Liver (tissue), 3 donors: Measurements from ENCODE around the gene PRC1.

ENCODE experiments used
- JUND ChIP-seq, 2 donors: IDR thresholded peaks; 2 replicates each; pipeline ENCODE4 v1.6.1; 2016; ENCODE audit warnings: antibody characterized with exemption in 2 of 2
- NR2F2 ChIP-seq: IDR thresholded peaks from 2 replicates; pipeline ENCODE4 v1.6.1; 2016; ENCODE audit warnings: antibody characterized with exemption
- RAD21 ChIP-seq, 2 donors: IDR thresholded peaks; 2 replicates each; pipeline ENCODE4 v1.6.1; 2016; ENCODE audit warnings: antibody characterized with exemption in 2 of 2, mild to moderate bottlenecking in 2 of 2
- RXRA ChIP-seq, 2 donors: IDR thresholded peaks; 2 replicates each; pipeline ENCODE4 v1.6.1; 2017 to 2018; ENCODE audit warnings: antibody characterized with exemption in 2 of 2, mild to moderate bottlenecking in 1 of 2
- TF ChIP-seq, protein P1 (sequence below): fragments of 150-350 bp; IDR thresholded peaks from 2 replicates; pipeline ENCODE4 v1.5.1; 2017; ENCODE audit warnings: improper control_type of control experiment, low read depth, low read length; ENCODE audit not compliant: missing input control
- TF ChIP-seq, protein P2 (sequence below): IDR thresholded peaks from 2 replicates; pipeline ENCODE4 v1.6.1; 2016; ENCODE audit warnings: antibody characterized with exemption
- TF ChIP-seq, protein P3 (sequence below): IDR thresholded peaks from 2 replicates; pipeline ENCODE4 v1.6.1; 2016; ENCODE audit warnings: antibody characterized with exemption
- donor health status: healthy.
- donor health status: healthy.

DNA sequence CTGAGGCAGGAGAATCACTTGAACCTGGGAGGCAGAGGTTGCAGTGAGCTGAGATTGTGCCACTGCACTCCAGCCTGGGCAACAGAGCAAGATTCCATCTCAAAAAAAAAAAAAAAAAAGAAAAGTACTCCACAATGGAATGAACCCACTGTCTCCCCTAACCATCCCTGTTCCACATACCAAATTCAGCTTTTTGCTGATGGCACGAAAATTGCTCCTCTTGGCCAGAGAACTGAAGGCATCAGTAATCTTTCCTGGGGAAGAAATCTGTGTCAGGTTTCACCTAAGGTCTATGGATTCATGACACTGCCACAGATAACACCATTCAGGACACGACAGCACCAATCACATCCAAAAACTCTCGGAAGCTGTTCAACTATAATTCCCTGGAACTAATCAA is 6.9 kb upstream of the PRC1 start:
- TF ChIP-seq NR2F2 (no peak), RAD21 (IDR thresholded peaks at IDR 0.05) (no peak), JUND (IDR thresholded peaks at IDR 0.05) (no peak), RXRA (IDR thresholded peaks at IDR 0.05) (no peak)
- TF ChIP-seq, protein P1, sequence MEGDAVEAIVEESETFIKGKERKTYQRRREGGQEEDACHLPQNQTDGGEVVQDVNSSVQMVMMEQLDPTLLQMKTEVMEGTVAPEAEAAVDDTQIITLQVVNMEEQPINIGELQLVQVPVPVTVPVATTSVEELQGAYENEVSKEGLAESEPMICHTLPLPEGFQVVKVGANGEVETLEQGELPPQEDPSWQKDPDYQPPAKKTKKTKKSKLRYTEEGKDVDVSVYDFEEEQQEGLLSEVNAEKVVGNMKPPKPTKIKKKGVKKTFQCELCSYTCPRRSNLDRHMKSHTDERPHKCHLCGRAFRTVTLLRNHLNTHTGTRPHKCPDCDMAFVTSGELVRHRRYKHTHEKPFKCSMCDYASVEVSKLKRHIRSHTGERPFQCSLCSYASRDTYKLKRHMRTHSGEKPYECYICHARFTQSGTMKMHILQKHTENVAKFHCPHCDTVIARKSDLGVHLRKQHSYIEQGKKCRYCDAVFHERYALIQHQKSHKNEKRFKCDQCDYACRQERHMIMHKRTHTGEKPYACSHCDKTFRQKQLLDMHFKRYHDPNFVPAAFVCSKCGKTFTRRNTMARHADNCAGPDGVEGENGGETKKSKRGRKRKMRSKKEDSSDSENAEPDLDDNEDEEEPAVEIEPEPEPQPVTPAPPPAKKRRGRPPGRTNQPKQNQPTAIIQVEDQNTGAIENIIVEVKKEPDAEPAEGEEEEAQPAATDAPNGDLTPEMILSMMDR: no peak
- TF ChIP-seq, protein P2, sequence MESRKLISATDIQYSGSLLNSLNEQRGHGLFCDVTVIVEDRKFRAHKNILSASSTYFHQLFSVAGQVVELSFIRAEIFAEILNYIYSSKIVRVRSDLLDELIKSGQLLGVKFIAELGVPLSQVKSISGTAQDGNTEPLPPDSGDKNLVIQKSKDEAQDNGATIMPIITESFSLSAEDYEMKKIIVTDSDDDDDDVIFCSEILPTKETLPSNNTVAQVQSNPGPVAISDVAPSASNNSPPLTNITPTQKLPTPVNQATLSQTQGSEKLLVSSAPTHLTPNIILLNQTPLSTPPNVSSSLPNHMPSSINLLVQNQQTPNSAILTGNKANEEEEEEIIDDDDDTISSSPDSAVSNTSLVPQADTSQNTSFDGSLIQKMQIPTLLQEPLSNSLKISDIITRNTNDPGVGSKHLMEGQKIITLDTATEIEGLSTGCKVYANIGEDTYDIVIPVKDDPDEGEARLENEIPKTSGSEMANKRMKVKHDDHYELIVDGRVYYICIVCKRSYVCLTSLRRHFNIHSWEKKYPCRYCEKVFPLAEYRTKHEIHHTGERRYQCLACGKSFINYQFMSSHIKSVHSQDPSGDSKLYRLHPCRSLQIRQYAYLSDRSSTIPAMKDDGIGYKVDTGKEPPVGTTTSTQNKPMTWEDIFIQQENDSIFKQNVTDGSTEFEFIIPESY: no peak
- TF ChIP-seq, protein P3, sequence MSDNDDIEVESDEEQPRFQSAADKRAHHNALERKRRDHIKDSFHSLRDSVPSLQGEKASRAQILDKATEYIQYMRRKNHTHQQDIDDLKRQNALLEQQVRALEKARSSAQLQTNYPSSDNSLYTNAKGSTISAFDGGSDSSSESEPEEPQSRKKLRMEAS: no peak
